ENCODE data around the gene DNAAF2.

The DNAAF2 gene

GRCh38 chr14:49607583-49607982 is 27.5 kb downstream of the DNAAF2 start:
- Histone ChIP-seq H4K8ac (ENCODE audit: low read depth, low read length) (no peak overlapping the region), H3K4me1 (ENCODE audit: control insufficient read depth, low read depth, low read length) (no peaks in the 10 kb centered on the region), H2BK5ac (ENCODE audit: low read length) (no peak overlapping the region), H2AK5ac (ENCODE audit: low read length) (no peak overlapping the region), H3K27me3 (ENCODE audit: insufficient read depth, low read length, poor library complexity) (no peaks in the 10 kb centered on the region), H2BK15ac (replicated peaks; ENCODE audit: low read depth) (no peak overlapping the region), H3K56ac (ENCODE audit: low read length) (no peak overlapping the region), H3K36me3 (ENCODE audit: control insufficient read depth, insufficient read depth, low read length) (no peaks in the 10 kb centered on the region), H3K4me2 (ENCODE audit: low read length) (no peak overlapping the region), H4K5ac (ENCODE audit: low read length) (no peak overlapping the region), H3K4ac (ENCODE audit: low read depth, low read length) (no peak overlapping the region), H3K23ac (ENCODE audit: low read length) (no peak overlapping the region), H3K27ac (ENCODE audit: low read depth, low read length) (no peak overlapping the region), H3K9ac (ENCODE audit: low read length) (no peak overlapping the region), H3K4me3 (ENCODE audit: low read length) (no peak overlapping the region), H3K18ac (ENCODE audit: low read length) (no peak overlapping the region), H2BK120ac (ENCODE audit: low read depth, low read length) (no peak overlapping the region), H3K79me2 (ENCODE audit: control insufficient read depth, insufficient read depth, low read length) (no peaks in the 10 kb centered on the region), H3K79me1 (ENCODE audit: low read length) (no peaks in the 10 kb centered on the region)
- no CpG with 5 or more reads among the region's 6 CpGs for WGBS (ENCODE audit: extremely low coverage, insufficient coverage, low lambda C conversion rate)
- DNase-seq = no peak

GRCh38 chr14:49598485-49599300 is 36.4 kb downstream of the DNAAF2 start, which contains the start of gene LRR1:
LRR1 (plus strand) TSS chr14:49598940; CDS start chr14:49599021, 81 bp downstream.
- peaks cover 7% of the 10 kb centered on the region for H3K79me2 ChIP-seq (ENCODE audit: control insufficient read depth, insufficient read depth, low read length)
- H3K23ac ChIP-seq (ENCODE audit: low read length) = peak within 1 kb of the TSS; percentile 90
- H3K4me2 ChIP-seq (ENCODE audit: low read length) = peak within 1 kb of the TSS; percentile 75
- H3K36me3 ChIP-seq (ENCODE audit: control insufficient read depth, insufficient read depth, low read length) = no peaks in the 10 kb centered on the region
- peak within 1 kb of the TSS; percentile 99 for H3K9ac ChIP-seq (ENCODE audit: low read length)
- no CpG with 5 or more reads among the region's 77 CpGs for WGBS (ENCODE audit: extremely low coverage, insufficient coverage, low lambda C conversion rate)
- peak within 1 kb of the TSS; percentile 71 for H3K27ac ChIP-seq (ENCODE audit: low read depth, low read length)
- DNase-seq = peak; percentile 92
- peak within 1 kb of the TSS; percentile 48 for H2BK120ac ChIP-seq (ENCODE audit: low read depth, low read length)
- no peak within 1 kb of the TSS for H4K8ac ChIP-seq (ENCODE audit: low read depth, low read length)
- no peaks in the 10 kb centered on the region for H3K27me3 ChIP-seq (ENCODE audit: insufficient read depth, low read length, poor library complexity)
- no peak within 1 kb of the TSS for H4K5ac ChIP-seq (ENCODE audit: low read length)
- H3K79me1 ChIP-seq (ENCODE audit: low read length) = peaks cover 2% of the 10 kb centered on the region
- peak within 1 kb of the TSS; percentile 89 for H3K4ac ChIP-seq (ENCODE audit: low read depth, low read length)
- H2BK5ac ChIP-seq (ENCODE audit: low read length) = peak within 1 kb of the TSS; percentile 71
- no peak within 1 kb of the TSS for H2AK5ac ChIP-seq (ENCODE audit: low read length)
- peak within 1 kb of the TSS; percentile 86 for H3K4me3 ChIP-seq (ENCODE audit: low read length)
- H3K4me1 ChIP-seq (ENCODE audit: control insufficient read depth, low read depth, low read length) = no peaks in the 10 kb centered on the region
- H2BK15ac ChIP-seq (replicated peaks; ENCODE audit: low read depth) = no peak within 1 kb of the TSS
- H3K56ac ChIP-seq (ENCODE audit: low read length) = peak within 1 kb of the TSS; percentile 99
- H3K18ac ChIP-seq (ENCODE audit: low read length) = peak within 1 kb of the TSS; percentile 1

GRCh38 chr14:49598189-49598484 is 36.9 kb downstream of the DNAAF2 start:
- peak overlapping the region; percentile 75 for H3K4me2 ChIP-seq (ENCODE audit: low read length)
- H3K27me3 ChIP-seq (ENCODE audit: insufficient read depth, low read length, poor library complexity) = no peaks in the 10 kb centered on the region
- peak overlapping the region; percentile 86 for H3K4me3 ChIP-seq (ENCODE audit: low read length)
- no peak overlapping the region for H2BK120ac ChIP-seq (ENCODE audit: low read depth, low read length)
- peak overlapping the region; percentile 71 for H3K27ac ChIP-seq (ENCODE audit: low read depth, low read length)
- no peaks in the 10 kb centered on the region for H3K4me1 ChIP-seq (ENCODE audit: control insufficient read depth, low read depth, low read length)
- H3K18ac ChIP-seq (ENCODE audit: low read length) = no peak overlapping the region
- H2BK15ac ChIP-seq (replicated peaks; ENCODE audit: low read depth) = no peak overlapping the region
- H3K56ac ChIP-seq (ENCODE audit: low read length) = peak overlapping the region; percentile 99
- WGBS (ENCODE audit: extremely low coverage, insufficient coverage, low lambda C conversion rate) = no CpG with 5 or more reads among the region's 15 CpGs
- peak overlapping the region; percentile 99 for H3K9ac ChIP-seq (ENCODE audit: low read length)
- H2BK5ac ChIP-seq (ENCODE audit: low read length) = no peak overlapping the region
- H3K79me2 ChIP-seq (ENCODE audit: control insufficient read depth, insufficient read depth, low read length) = peaks cover 7% of the 10 kb centered on the region
- no peak for DNase-seq
- H3K23ac ChIP-seq (ENCODE audit: low read length) = peak overlapping the region; percentile 7
- H3K36me3 ChIP-seq (ENCODE audit: control insufficient read depth, insufficient read depth, low read length) = no peaks in the 10 kb centered on the region
- peaks cover 2% of the 10 kb centered on the region for H3K79me1 ChIP-seq (ENCODE audit: low read length)
- H2AK5ac ChIP-seq (ENCODE audit: low read length) = no peak overlapping the region
- no peak overlapping the region for H4K8ac ChIP-seq (ENCODE audit: low read depth, low read length)
- H4K5ac ChIP-seq (ENCODE audit: low read length) = no peak overlapping the region
- H3K4ac ChIP-seq (ENCODE audit: low read depth, low read length) = no peak overlapping the region

GRCh38 chr14:49594347-49595091 is 40.5 kb downstream of the DNAAF2 start:
- Histone ChIP-seq H3K36me3 (ENCODE audit: control insufficient read depth, insufficient read depth, low read length) (no peaks in the 10 kb centered on the region), H2BK5ac (ENCODE audit: low read length) (no peak overlapping the region), H3K27ac (ENCODE audit: low read depth, low read length) (no peak overlapping the region), H3K4ac (ENCODE audit: low read depth, low read length) (no peak overlapping the region), H3K56ac (ENCODE audit: low read length) (no peak overlapping the region), H3K23ac (ENCODE audit: low read length) (no peak overlapping the region), H3K79me1 (ENCODE audit: low read length) (no peaks in the 10 kb centered on the region), H3K4me2 (ENCODE audit: low read length) (no peak overlapping the region), H4K5ac (ENCODE audit: low read length) (no peak overlapping the region), H3K79me2 (ENCODE audit: control insufficient read depth, insufficient read depth, low read length) (peaks cover 4% of the 10 kb centered on the region), H3K4me3 (ENCODE audit: low read length) (no peak overlapping the region), H2BK120ac (ENCODE audit: low read depth, low read length) (no peak overlapping the region), H4K8ac (ENCODE audit: low read depth, low read length) (no peak overlapping the region), H3K9ac (ENCODE audit: low read length) (no peak overlapping the region), H2BK15ac (replicated peaks; ENCODE audit: low read depth) (no peak overlapping the region), H3K27me3 (ENCODE audit: insufficient read depth, low read length, poor library complexity) (no peaks in the 10 kb centered on the region), H3K4me1 (ENCODE audit: control insufficient read depth, low read depth, low read length) (no peaks in the 10 kb centered on the region), H2AK5ac (ENCODE audit: low read length) (no peak overlapping the region), H3K18ac (ENCODE audit: low read length) (no peak overlapping the region)
- DNase-seq = no peak
- WGBS (ENCODE audit: extremely low coverage, insufficient coverage, low lambda C conversion rate) = no CpG with 5 or more reads among the region's 4 CpGs

GRCh38 chr14:49593016-49593415 is 42.0 kb downstream of the DNAAF2 start:
- H4K8ac ChIP-seq (ENCODE audit: low read depth, low read length) = no peak overlapping the region
- no peak overlapping the region for H3K27ac ChIP-seq (ENCODE audit: low read depth, low read length)
- H3K79me1 ChIP-seq (ENCODE audit: low read length) = no peaks in the 10 kb centered on the region
- no peak overlapping the region for H3K56ac ChIP-seq (ENCODE audit: low read length)
- no peaks in the 10 kb centered on the region for H3K79me2 ChIP-seq (ENCODE audit: control insufficient read depth, insufficient read depth, low read length)
- no peak overlapping the region for H2AK5ac ChIP-seq (ENCODE audit: low read length)
- no peak overlapping the region for H2BK5ac ChIP-seq (ENCODE audit: low read length)
- DNase-seq = no peak
- H3K4me3 ChIP-seq (ENCODE audit: low read length) = no peak overlapping the region
- no peak overlapping the region for H2BK120ac ChIP-seq (ENCODE audit: low read depth, low read length)
- H3K4me2 ChIP-seq (ENCODE audit: low read length) = no peak overlapping the region
- WGBS (ENCODE audit: extremely low coverage, insufficient coverage, low lambda C conversion rate) = no CpG with 5 or more reads among the region's 3 CpGs
- H3K23ac ChIP-seq (ENCODE audit: low read length) = no peak overlapping the region
- no peaks in the 10 kb centered on the region for H3K27me3 ChIP-seq (ENCODE audit: insufficient read depth, low read length, poor library complexity)
- H4K5ac ChIP-seq (ENCODE audit: low read length) = no peak overlapping the region
- H3K36me3 ChIP-seq (ENCODE audit: control insufficient read depth, insufficient read depth, low read length) = no peaks in the 10 kb centered on the region
- no peak overlapping the region for H3K9ac ChIP-seq (ENCODE audit: low read length)
- no peak overlapping the region for H3K4ac ChIP-seq (ENCODE audit: low read depth, low read length)
- H3K18ac ChIP-seq (ENCODE audit: low read length) = no peak overlapping the region
- no peaks in the 10 kb centered on the region for H3K4me1 ChIP-seq (ENCODE audit: control insufficient read depth, low read depth, low read length)
- H2BK15ac ChIP-seq (replicated peaks; ENCODE audit: low read depth) = no peak overlapping the region

Measured in mesendoderm (in vitro differentiated cells).